ENCODE results near the gene HTR3B.
A peak's percentile ranks its signal among the peaks of the same experiment; 100 is the strongest.

The HTR3B gene

DNA sequence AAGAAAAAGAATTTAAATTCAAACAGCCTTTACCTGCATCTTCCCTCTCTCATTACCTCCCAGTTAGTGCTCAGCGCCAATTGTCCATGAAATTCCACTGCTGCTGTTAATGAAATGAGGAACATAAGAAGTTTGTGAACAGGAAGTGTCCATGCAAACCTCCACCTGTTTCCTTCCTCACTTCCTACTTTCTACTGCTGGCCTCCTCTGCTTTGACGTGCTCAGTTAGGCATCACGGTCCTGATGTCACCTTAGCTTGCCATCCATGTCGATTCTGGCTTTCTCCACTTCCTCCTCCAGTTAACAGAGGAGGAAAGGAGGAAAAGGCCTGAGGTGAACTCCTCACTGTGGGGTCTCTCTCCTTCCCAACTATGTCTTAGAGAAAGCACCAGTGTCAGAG is 43.4 kb downstream of the HTR3B start:
- DNase-seq = no peak

DNA sequence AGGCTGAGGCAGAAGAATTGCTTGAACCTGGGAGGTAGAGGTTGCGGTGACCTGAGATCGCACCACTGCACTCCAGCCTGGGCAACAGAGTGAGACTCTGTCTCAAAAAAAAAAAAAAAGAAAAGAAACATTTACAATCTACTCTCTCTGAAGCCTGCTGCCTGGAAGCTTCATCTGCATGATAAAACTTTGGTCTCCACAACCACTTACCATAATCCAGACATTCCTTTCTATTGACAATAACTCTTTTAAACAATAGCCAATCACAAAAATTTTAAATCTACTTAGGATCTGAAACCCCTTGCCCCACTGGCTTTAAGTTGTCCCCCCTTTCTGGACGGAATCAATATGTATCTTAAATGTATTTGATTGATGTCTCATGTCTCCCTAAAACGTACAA is 45.3 kb downstream of the HTR3B start:
- no peak for DNase-seq

DNA sequence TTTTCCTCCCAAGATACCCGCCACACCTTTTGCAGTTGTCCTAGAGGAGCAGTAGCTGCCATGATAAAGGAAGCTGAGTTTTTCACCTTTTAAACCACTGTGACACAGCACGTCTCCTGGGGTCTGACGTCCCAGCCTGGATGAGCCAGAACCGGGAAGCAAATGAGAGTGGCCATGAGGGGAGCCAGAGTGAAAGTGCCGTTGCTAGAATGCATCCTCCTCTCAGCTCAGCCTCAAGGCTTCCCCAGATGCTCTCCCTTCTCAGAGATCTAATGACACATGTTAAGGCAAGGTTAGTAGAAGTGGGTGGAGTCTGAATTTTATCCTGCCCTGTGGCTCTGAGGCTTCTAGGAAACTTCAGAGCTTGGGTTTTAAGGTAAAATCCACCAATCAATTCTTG is 46.9 kb downstream of the HTR3B start:
- peak in 1 of 2 experiments; percentile 10 for DNase-seq

DNA sequence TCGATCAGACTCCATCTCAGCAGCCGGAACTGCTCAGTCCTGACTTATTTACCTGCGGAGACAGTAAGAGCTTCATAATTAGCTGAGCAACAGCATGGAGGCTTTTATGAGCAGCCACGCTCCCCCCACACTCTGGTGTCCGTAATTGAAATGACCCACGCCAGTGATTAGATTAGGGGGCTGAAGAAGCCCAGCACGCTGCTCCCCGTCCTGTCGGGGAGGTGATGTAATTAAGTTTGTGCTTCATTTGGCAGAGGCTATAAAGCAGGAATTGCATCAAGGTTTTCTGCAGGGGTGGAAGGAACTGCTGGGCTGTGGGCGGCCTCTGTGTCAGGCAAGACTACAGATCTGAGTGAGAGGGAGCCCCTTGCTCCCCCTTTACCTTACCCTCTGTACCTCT is 47.5 kb downstream of the HTR3B start:
- no peak for DNase-seq

DNA sequence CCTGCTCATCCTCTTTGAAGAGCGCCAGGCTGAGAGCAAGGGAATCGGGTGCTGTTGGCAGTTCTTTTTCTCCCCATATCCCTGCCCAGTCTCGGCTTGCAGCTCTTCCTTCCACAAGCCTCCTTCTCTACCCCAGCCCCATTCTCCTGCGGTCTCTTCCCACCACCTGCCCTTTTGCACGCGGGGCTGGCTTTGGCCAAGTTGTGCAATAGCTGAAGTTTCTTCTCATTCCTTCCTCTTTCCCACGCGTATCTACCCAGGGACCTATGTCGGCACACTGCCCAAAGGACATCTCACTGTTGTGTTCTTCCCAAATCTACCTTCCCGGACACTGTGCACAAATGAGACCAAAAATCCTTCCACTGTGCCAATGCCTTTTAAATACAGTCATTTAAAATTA is 48.0 kb downstream of the HTR3B start:
- DNase-seq = no peak

DNA sequence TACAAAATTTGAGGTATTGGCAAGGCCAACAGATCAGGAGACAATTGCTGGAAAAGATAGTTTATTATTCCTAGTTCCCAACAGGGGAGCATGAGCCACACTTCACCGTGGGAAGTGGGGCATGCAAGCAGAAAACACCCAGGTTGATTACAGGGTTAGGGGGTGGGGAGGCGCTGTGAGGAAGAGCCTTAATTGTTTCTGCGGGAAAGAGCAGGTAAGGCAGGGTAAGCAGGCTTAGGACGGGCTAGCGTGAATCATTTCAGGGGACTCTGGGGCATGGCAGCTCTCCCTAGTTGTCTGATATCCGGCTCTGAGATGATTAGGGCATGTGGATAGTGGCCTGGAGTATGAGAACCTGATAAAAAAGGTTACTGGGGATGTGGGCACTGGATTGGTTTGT is 49.6 kb downstream of the HTR3B start:
- DNase-seq = no peak

DNA sequence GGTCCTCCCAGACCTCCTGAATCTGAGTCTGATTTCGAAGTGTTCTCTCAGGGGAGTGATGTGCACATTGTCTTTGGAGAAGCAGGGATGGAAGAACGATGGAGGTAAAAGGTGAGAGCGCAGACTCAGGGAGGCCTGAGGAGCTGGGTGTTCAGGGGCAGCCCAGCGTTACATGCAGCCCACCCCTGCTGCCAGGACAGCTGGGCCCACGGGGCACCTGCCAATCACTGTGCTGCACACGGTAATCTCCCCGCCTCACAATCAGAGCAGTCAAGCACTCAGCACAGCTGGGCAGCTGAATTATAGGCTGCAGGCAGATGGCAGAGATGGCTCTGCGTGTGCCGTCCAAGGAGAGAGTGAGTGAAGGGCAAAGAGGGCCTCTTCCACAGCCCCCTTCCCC is 52.4 kb downstream of the HTR3B start:
- peak; percentile 87 to 96 for DNase-seq

DNA sequence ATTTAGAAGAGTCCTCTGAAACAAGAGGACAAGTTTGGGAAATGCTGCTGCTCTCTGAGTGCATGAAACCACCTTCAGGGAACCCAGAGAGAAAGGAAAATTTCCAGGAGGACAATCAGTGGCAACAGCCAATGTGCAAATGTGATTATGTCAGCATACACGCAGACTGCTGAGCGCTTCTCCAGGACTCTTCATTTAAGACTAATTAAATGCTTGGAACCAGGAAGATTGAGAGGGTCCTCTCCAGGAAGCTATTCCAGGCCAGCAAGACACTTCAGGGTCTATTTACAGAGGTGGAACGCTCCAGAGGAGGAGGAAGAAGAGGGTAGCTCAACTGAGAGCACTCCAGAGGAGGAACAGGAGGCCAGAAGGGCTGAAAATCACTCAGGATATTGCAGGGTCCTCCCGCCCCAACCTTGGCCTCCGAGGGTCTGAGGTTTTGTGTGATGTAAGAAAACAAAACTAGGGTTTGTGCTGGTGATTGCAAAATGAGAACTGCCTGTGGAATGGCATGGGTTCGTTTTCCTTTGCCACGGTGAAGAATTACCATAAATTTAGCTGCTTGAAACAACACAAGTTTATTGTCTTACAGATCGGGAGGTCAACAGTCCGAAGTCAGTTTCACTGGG is 56.2 kb downstream of the HTR3B start:
- no peak for DNase-seq

DNA sequence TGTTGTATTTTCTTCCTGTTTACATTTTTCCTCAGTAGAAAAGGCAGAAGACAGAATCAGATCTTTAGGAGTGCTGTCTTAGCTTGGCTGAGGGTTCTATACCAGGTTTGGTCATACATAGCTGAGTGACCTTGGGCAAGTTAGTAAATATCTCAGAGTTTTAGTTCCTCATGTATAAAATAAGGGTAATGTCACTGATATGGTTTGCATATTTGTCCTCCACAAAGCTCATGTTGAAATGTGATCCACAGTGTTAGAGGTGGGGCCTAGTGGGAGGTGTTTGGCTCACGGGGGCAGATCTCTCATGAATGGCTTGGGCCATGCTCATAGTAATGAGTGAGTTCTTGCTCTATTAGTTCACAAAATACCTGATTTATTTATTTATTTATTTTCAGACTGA is 62.8 kb downstream of the HTR3B start:
- DNase-seq = no peak

DNA sequence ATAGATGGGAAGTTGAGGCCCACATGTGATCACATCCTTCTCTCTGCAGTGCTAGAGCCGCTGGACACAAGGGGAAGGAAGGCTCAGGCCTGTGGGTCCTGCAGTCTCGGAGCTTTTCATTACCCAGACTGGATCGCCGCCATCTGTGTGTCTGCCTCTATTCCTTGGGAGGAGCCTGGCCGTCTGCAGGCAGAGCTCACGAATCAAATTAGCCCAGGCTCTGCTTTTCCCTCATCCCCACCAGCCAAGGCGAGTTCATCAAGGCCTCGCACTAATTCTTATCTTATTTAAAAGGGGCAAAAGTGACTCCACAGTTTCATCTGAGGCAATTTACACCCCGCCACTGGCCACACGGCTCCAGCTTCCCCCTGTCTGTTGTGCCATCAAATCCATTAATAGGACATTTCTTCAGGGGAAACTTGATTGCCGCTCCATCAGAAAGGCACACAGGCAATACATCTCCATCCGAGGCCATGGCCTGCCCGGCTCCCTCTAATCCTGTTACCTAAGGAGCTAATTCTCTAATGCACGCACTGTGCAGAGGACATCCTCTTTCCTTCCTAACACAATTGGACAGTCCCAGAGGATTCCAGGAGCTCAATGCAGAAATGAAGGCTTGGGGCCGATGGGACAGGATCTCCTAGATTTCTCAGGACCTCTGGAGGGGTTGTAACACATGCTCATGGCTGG is 67.1 kb downstream of the HTR3B start:
- no peak for DNase-seq

DNA sequence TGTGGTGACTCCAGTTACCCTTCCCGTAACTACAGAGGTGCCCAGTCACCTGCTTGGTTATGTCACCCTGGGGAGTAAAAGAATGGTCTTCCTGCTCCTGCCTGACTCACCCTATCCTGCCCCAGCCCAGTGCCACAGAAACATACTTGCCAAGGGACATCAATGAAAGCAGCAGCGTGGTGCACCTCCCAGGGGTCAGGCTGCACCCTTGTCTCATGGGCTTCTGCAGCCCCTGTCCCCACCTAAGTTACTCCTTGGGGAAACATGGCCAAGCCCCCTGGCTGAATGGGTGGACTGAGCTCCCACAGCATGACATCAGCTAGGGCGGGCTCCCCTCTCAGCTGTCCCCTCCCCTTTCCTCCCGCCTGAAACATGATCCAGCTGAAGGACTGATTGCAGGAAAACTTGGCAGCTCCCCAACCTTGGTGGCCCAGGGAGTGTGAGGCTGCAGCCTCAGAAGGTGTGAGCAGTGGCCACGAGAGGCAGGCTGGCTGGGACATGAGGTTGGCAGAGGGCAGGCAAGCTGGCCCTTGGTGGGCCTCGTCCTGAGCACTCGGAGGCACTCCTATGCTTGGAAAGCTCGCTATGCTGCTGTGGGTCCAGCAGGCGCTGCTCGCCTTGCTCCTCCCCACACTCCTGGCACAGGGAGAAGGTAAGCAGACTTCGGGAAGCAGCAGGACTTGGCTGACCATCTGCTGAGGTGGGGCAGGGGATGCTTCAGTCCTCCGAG is 70.3 kb downstream of the HTR3B start, which contains the start of gene HTR3A:
Gene HTR3A, plus strand, starts transcription at position 368 of the 730 bp plus-strand sequence. Its CDS starts 218 bp downstream, at position 586.
- DNase-seq = peak; percentile 89 to 95

DNA sequence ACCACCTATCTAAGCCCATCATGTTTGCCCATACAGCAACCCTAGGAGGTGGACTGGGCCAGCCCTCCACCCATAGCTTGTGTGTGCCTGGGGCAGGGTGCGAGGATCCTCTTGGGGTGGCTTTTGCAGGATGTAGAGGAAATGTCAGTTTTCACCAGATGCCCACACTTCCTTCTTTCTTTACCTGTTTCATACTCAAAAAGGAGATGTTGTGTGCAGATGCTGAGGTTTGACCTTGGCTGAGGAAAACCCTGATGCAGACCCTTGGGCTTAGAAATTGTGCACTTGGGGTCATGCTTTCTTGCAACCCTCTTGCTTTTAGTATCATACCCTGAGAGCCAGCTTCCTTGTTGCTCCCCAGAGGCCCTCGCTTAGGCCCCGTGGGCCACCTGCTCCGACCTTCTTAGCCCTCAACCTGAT is 72.5 kb downstream of the HTR3B start:
- no peak for DNase-seq

DNA sequence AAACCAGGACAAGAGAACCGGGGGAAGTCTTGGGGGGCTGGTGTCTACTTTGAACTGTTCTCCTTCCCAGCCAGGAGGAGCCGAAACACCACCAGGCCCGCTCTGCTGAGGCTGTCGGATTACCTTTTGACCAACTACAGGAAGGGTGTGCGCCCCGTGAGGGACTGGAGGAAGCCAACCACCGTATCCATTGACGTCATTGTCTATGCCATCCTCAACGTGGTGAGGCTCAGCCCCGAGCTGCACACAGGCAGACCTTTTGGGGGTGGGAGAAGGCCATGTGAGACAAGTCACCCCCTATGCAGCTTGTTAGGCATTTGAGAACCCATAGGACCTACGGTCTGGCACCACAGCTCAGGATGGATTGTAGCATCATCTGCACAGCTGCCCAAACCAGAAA is 73.1 kb downstream of the HTR3B start:
- no peak for DNase-seq

DNA sequence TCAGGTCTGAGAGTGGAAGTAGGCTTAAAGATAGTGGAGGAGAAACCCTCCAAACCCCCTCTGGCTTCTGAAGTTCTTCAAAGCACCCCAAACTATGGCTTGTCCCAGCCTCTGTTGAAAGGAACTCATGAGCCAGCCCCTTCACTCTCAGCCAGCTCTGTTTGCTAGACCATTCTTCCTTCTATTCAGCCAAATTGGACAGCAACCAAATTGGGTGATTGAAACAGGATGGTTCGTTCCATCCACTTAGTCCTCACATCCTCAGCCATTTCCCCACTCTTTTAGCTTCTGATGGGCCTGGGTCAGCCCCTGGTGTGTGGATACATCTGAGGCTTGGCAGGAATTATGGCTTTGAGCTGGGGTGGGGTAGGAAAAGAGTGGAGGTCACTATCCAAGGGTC is 74.8 kb downstream of the HTR3B start:
- no peak for DNase-seq

DNA sequence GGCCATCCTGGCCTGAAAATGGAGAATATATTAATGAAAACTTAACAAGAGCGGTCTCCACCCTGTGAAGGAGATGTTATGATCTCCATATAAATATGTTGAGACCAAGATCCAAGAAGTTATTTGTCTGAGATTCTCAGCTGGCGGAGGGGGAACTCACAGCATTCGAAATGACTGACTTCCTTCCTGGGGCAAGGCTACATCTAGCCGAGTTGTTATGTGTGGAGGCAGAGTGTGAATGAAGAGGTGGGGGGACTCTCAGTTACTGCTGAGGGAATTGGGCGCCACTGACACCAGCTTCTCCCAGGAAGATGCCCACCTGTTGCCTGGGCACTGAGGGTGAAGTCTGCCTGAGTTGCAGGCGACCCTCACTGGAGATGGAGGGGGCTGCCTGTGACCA is 76.2 kb downstream of the HTR3B start:
- DNase-seq = no peak

DNA sequence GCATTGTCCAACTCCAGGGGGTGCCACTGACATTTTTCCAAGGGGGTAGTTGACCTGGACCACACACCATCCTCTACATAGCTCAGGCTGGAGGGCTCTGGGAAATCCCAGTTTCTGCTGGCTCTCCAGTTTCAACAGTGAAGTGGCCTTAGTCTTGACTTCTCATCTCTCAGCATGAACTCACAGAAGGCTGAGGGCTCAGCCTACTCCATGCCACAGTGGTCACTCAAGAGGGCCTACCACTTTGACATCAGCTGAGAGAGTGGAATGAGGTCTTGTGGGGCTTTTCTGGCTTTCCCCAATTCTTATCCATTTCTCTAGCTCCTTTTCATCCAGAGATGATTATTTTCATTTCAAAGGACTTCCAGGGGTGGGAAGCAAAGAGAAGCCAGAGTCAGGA is 77.7 kb downstream of the HTR3B start:
- no peak for DNase-seq

DNA sequence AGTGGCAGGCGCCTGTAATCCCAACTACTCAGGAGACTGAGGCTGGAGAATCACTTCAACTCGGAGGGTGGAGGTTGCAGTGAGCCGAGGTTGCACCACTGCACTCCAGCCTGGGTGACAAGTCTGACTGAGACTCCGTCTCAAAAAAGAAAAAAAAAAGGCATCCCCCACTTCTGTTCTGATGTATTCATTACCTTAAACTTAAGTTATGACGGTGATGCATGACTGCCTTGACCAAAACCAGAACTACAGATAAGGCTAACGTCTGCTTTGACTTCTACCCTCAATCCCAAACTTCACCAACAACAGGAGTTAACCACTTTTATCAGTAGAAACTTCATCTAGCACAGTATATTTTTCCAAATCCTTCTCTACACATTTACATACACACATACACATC is 80.2 kb downstream of the HTR3B start:
- DNase-seq = no peak

DNA sequence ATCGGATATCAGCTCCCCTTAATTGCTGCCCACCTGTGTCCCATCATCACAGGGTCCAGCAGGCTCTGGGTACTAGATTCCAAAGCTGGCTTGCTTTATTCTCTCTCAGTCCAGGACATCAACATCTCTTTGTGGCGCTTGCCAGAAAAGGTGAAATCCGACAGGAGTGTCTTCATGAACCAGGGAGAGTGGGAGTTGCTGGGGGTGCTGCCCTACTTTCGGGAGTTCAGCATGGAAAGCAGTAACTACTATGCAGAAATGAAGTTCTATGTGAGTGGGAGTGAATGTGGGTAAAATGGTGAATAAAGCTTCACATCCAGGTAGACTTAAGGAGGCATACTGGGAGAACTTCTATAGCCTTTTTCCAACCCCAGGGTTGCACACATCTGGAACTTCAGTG is 81.3 kb downstream of the HTR3B start:
- DNase-seq = no peak

DNA sequence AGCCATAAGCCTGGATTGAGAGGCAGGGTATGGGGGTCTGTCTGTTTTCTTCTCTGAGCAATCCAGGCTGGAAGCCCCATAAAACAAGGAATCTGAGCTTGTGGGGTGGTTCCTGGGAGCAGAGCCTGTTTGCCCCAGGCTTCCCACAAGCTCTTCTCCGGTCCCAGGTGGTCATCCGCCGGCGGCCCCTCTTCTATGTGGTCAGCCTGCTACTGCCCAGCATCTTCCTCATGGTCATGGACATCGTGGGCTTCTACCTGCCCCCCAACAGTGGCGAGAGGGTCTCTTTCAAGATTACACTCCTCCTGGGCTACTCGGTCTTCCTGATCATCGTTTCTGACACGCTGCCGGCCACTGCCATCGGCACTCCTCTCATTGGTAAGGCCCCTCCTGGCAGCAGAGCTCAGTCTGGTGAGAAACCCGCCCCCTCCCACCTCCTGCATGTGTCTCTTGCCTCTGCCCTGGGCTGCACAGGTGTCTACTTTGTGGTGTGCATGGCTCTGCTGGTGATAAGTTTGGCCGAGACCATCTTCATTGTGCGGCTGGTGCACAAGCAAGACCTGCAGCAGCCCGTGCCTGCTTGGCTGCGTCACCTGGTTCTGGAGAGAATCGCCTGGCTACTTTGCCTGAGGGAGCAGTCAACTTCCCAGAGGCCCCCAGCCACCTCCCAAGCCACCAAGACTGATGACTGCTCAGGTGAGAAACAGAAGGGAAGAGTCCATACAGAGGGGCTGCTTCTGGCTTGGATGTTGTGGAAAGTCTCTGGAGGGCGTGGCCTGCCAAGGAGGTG is 82.0 kb downstream of the HTR3B start:
- no peak for DNase-seq

DNA sequence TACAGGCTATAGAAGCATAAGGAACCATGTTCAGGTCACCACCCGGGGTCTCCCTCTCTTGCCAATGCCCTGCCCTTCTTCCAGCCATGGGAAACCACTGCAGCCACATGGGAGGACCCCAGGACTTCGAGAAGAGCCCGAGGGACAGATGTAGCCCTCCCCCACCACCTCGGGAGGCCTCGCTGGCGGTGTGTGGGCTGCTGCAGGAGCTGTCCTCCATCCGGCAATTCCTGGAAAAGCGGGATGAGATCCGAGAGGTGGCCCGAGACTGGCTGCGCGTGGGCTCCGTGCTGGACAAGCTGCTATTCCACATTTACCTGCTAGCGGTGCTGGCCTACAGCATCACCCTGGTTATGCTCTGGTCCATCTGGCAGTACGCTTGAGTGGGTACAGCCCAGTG is 84.8 kb downstream of the HTR3B start:
- DNase-seq = no peak

DNA sequence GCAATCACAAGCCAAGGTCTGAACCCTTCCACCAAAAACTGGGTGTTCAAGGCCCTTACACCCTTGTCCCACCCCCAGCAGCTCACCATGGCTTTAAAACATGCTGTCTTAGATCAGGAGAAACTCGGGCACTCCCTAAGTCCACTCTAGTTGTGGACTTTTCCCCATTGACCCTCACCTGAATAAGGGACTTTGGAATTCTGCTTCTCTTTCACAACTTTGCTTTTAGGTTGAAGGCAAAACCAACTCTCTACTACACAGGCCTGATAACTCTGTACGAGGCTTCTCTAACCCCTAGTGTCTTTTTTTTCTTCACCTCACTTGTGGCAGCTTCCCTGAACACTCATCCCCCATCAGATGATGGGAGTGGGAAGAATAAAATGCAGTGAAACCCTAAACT is 85.3 kb downstream of the HTR3B start:
- DNase-seq = no peak

DNA sequence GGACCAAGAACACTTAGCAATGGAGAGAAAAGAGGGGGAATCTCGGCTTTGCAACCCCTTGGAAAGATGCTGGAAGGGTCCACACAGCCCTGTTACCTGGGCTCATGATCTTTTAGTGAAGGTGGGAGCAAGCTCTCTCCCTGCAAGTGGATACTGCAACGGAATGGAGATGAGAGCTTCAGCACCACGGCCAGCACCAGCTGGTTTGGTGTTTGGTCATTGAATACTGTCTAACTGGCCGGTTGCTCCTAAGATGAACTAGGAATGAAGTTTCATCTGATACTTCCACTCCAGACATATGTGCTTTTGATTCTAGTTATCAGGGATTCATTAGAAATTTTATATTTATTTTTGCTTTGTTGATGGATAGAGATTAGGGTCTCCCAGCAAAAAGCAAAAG is 86.6 kb downstream of the HTR3B start:
- DNase-seq = no peak

DNA sequence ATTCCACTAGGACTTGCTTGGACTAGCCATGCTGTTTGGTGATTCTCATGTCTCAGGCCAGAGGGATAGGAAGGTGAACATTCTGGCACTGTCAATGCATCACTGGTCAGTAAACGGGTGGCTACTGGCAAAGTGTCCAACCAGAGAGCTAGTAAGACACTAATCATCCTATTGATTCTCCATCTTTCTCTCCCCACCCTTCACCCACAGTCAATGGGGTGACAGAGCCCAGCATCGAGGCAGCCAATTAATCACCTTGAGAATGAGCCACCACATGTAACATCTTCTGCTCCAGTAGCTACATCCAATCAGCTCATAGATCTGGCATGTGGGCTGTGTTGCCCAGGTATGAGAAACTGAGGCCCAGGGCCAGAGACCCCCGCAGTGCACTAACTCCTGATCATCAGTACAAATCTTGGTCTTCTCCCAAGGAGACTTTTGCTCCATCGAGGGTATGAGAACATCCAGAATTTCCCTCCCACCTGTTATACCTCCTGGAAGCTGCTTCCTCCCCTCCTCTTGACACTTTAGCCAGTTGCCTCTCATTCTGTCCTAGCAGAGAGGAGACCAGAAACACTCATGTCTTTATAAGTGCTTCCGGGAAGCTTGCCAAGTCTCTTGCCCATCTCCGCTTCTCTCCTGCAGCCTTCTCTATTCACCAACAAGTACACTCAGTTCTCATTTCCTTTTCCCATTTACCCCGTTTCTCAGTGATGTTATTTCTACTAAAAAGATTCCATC is 87.3 kb downstream of the HTR3B start:
- DNase-seq = peak; percentile 95 to 97

Data from NCI-H524 (cell line).